BE2C (cell line): Measurements from ENCODE around the gene CLASP1.

Experiments used
- DNase-seq: peaks from one replicate; pipeline ENCODE4 v3.0.0-alpha.2; 2020
- H3K27me3 ChIP-seq: fragments of 250-450 bp; sonication (Bioruptor Pico); 2 replicates; pipeline ENCODE4 v1.5.1; 2020; ENCODE audit warnings: mild to moderate bottlenecking
- H3K36me3 ChIP-seq: fragments of 250-450 bp; sonication (Bioruptor Pico); 2 replicates; pipeline ENCODE4 v1.5.1; 2020; ENCODE audit warnings: mild to moderate bottlenecking
- H3K4me1 ChIP-seq: fragments of 250-450 bp; sonication (Bioruptor Pico); 2 replicates; pipeline ENCODE4 v1.5.1; 2020
- H3K4me3 ChIP-seq: 2 replicates; pipeline ENCODE4 v1.5.1; 2011; ENCODE audit warnings: low read depth, low read length
- H3K9me3 ChIP-seq: fragments of 250-450 bp; sonication (Bioruptor Pico); 2 replicates; pipeline ENCODE4 v1.5.1; 2020
- TF ChIP-seq, protein P1 (sequence below): IDR thresholded peaks from 2 replicates; pipeline ENCODE4 v1.5.1; 2012; ENCODE audit warnings: mild to moderate bottlenecking, low read depth, low read length

CLASP1 gene

DNA sequence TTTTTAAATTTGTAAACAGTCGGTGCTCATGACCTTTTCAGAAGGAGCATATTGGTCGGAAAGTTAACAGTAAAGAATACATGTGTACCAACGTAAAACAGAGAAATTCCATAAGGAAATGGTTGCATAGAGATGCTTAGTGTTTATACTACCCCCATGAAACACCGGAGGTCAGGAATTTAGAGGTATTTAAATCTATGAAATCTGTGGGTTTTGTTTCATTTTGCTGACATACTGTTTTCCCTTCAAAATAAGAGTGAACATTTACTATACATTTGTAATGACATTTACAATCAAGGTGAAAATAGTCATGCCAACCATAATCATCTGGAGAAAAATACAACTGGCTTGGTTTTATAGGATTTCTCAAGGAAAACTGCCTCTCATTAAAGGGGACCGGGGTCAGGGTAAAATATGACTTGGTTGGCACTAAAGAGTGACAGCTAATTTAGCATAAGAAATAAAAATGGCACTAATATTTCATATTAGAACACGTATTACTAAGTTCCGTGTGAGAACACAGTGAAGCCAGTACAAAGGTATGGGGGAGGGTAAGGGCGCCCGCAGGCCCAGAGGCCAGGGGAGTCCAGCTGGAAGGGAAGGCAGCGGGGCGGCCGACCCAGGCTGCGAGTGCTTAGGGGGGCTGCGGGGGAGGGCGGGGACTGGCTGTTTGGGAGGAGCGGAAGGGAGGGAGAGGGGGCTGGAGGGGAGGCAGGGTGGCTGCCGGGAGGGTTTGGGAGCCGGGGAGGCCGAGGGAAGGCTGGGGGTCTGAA, 119.6 kb downstream of the CLASP1 start:
- H3K9me3 ChIP-seq, result no peaks in the 10 kb centered on the region
- TF ChIP-seq, protein P1, sequence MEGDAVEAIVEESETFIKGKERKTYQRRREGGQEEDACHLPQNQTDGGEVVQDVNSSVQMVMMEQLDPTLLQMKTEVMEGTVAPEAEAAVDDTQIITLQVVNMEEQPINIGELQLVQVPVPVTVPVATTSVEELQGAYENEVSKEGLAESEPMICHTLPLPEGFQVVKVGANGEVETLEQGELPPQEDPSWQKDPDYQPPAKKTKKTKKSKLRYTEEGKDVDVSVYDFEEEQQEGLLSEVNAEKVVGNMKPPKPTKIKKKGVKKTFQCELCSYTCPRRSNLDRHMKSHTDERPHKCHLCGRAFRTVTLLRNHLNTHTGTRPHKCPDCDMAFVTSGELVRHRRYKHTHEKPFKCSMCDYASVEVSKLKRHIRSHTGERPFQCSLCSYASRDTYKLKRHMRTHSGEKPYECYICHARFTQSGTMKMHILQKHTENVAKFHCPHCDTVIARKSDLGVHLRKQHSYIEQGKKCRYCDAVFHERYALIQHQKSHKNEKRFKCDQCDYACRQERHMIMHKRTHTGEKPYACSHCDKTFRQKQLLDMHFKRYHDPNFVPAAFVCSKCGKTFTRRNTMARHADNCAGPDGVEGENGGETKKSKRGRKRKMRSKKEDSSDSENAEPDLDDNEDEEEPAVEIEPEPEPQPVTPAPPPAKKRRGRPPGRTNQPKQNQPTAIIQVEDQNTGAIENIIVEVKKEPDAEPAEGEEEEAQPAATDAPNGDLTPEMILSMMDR, result no peak
- H3K4me3 ChIP-seq, result peak overlapping the region; percentile 80
- no peaks in the 10 kb centered on the region for H3K4me1 ChIP-seq
- H3K36me3 ChIP-seq, result no peaks in the 10 kb centered on the region; the same call in 1 of the 2 replicates
- H3K27me3 ChIP-seq, result no peaks in the 10 kb centered on the region
- peak; percentile 71 for DNase-seq

DNA sequence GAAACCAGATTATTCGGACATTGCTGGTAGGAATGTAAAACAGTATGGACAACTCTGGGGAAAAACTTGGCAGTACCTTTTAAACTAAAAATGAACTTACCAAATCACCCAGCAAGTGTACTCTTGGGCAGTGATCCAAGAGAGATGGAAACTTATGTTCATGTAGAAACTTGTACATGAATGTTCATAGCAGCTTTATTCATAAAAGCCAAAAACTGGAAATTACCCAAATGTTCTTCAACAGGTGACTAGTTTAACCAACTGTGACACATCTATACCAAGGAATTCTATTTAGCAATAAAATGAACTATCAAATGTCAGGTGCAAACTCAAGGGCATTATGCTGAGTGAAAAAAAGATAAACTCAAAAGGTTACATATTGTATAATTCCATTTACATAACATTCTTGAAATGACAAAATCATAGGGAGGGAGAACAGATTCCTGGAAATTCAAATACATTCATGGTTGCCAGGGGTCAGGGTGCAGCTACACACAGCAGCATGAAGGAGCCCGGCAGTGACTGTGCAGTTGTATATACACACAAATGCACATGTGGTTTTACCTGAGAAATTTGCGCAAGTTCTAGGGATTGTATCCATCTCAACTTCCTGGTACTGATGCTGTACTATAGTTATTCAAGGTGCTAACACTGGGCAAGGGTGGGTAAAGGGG, 122.1 kb downstream of the CLASP1 start:
- H3K36me3 ChIP-seq, result no peaks in the 10 kb centered on the region; the same call in 1 of the 2 replicates
- no peak overlapping the region for H3K4me3 ChIP-seq
- DNase-seq, result no peak

DNA sequence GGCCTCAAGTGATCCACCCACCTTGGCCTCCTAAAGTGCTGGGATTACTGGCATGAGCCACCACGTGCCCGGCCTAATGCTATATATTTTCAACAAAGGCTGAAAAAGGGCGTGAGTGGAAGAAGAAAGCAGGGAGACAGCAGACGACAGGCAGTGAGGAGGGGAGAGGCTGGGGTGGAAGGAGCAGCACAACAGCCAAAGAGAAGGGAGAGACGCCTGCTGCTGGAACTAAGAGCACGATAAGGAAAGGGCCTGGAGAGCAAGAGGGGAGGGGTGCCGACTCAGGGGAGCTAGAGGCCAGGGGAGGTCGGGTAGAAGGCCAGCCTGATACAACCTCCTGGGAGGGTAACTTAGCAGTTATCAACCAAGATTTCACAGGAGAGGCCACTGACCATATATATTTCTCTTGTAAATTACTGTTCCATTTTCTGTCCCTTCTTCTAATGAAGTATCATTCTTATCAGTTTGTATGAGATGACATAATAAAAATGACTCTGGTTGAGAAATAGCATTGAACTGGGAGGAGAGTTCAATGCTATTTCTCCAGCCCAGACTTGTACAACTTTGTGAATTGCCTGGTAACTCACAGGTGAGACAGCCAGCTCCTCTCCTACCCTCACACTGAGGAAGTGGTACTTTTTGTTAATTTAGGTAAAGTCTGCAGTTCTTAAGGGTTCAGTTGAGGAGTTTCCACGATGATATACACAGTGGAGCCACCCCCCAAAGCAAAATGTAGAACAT, 124.4 kb downstream of the CLASP1 start:
- peak; percentile 13 for DNase-seq
- Histone ChIP-seq H3K9me3 (no peaks in the 10 kb centered on the region), H3K4me3 (no peak overlapping the region), H3K36me3 (no peaks in the 10 kb centered on the region; the same call in 1 of the 2 replicates), H3K4me1 (no peaks in the 10 kb centered on the region), H3K27me3 (no peaks in the 10 kb centered on the region)
- TF ChIP-seq, protein P1, result no peak

More for the DNA sequence above, 122.1 kb downstream of the CLASP1 start:
- Histone ChIP-seq H3K27me3 (no peaks in the 10 kb centered on the region), H3K4me1 (no peaks in the 10 kb centered on the region), H3K9me3 (no peaks in the 10 kb centered on the region)
- TF ChIP-seq, protein P1, result no peak

DNA sequence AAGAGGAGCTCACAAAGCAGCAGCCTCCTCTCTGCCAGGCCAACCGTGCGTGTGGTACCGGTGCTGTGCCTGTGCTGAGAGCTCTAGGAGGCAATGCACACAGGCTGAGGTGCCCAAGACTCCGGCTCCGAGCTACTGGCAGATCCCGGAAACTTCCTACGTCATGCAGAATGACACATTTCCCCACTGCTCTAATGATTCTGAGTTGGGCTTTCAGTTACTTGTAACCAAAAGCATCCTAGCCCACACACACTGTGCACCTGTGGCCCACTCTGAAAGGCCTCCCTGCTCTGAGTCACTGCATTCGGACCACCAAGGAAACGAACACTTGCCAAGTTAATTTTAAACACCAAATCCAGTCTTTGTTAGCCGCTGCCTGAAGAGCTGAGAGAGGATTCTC, 127.9 kb downstream of the CLASP1 start:
- no peak for DNase-seq
- Histone ChIP-seq H3K9me3 (no peaks in the 10 kb centered on the region), H3K36me3 (no peaks in the 10 kb centered on the region; the same call in 1 of the 2 replicates), H3K4me3 (no peak overlapping the region), H3K4me1 (no peaks in the 10 kb centered on the region), H3K27me3 (no peaks in the 10 kb centered on the region)
- TF ChIP-seq, protein P1, result no peak

DNA sequence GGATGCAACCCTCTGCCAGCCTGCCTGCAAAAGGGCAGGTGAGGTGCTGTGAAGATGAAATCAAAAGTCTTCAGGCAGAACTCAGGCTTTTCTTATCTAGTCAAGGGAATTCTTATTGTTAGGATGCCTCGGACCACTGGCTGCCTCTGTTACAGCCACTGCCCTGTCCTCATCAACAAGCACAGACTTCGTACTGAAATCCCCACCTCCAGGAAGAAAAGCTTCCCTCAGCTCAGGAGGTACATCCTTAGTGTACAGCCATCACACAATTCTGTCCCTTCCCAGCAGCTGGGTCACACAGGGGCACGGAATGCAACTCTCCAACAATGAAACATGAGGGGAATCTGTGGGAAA, 128.6 kb downstream of the CLASP1 start:
- Histone ChIP-seq H3K4me1 (no peaks in the 10 kb centered on the region), H3K4me3 (no peak overlapping the region), H3K9me3 (no peaks in the 10 kb centered on the region), H3K36me3 (no peaks in the 10 kb centered on the region; the same call in 1 of the 2 replicates), H3K27me3 (no peaks in the 10 kb centered on the region)
- TF ChIP-seq, protein P1, result no peak
- no peak for DNase-seq
